Measurements from ENCODE around the gene PRPF38A.

DNA sequence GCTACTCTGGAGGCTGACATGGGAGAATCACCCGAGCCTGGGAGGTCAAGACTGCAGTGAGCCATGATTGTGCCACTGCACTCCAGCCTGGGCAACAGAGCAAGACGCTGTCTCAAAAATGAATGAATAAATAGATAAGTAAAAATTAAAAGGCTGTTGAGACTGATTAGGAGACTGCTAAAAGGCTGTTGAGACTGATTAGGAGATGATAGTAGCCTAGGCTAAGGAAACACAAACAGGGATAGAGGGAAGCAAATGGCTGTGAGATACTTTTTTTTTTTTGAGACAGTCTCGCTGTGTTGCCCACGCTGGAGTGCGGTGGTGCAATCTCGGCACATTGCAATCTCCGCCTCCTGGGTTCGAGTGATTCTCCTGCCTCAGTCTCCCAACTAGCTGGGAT, 28.4 kb downstream of the PRPF38A start:
- no peak for TF ChIP-seq POLR2AphosphoS5 (IDR thresholded peaks at IDR 0.05)
- no peak for TF ChIP-seq CTCF (IDR thresholded peaks at IDR 0.05)

Measured in stomach (tissue), 4 donors.